Measurements from ENCODE around the gene DDX42.
A peak's percentile ranks its signal among the peaks of the same experiment; 100 is the strongest.
"Not testable (repeated sequence)": the region's sequence is repeated elsewhere in the genome, so short reads cannot be mapped to it uniquely, and the experiment has no call there.

The DDX42 gene

DNA sequence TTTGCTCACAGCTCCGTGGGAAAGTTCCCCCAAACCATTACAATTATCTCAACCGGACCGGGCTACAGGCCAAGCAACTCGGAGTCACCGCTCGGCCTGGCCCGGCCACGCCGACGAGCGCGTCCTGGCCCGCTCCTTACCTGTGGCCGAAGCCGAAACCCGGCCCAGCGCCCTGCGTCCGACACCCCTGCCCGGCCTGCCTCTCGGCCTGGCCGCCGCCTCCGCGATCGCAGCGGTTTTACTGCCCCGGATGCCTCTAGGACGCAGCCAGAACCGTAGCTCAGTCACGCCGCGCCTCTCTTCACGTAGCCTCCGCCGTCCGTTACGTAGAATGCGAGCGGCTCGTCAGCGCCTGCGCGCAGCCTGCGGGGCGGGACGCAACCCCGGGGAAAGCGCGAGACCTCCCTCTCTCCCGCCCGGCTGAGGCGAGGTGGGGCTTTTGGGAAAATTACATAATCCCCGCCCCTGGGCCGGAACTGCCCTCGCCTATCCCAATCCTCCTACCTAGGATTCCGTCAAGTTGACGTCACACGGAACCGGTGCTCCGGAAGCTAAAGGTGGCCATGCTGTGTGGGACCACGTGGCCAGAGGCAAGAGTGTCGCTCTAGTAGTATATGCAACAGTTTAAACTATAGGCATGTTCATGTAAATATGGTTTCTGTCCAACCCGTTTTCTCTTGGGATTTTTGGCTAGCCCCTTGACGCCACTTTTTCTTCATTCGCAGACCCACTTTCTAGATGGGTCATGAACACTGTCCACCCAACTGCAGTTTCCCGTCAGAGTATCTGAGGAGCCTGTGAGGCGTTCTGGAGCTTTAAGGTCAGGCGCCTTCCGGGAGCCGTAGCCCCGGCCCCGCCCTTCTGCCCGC is 464 bp upstream of the DDX42 start, which contains the start of gene CCDC47:
Gene CCDC47, minus strand, starts transcription at position 326 of the 869 bp plus-strand sequence. CDS start 7,422 bp downstream, outside the sequence.
- peak within 1 kb of the TSS; percentile 75 to 99 (median 94) for H3K4me3 ChIP-seq

GRCh38 chr17:63774969-63775265 is 947 bp downstream of the DDX42 start:
- Histone ChIP-seq H3K4me3 (peak overlapping the region; percentile 75 to 99 (median 94)), H3K27ac (peak overlapping the region in 18 of 21 experiments; percentile 33 to 99 (median 96))

More for the DNA sequence above, 464 bp upstream of the DDX42 start, which contains the start of gene CCDC47:
- peak within 1 kb of the TSS; percentile 74 to 99 (median 96) for H3K27ac ChIP-seq

DNA sequence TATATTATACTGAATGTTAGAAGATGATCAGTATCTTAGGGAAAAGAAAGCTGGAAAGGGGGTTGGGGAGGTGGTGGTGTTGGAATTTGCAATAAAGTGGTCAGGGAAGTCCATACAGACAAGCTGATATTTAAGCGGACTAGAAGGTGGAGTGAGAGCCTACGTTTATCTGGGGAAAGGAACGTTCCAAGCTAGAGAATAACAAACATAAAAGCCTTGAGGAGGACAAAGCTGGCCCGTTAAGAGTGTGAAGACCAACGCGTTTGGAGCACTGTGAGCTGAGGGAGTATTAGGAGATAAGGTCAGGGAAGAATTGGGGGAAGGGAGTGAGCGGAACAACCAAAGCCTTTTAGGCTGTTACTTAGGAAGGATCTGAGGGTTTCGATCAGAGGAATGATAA is 1.4 kb downstream of the DDX42 start:
- Histone ChIP-seq H3K27ac (peak overlapping the region in 15 of 21 experiments; percentile 33 to 98 (median 95)), H3K4me3 (peak overlapping the region; percentile 75 to 99 (median 94))

DNA sequence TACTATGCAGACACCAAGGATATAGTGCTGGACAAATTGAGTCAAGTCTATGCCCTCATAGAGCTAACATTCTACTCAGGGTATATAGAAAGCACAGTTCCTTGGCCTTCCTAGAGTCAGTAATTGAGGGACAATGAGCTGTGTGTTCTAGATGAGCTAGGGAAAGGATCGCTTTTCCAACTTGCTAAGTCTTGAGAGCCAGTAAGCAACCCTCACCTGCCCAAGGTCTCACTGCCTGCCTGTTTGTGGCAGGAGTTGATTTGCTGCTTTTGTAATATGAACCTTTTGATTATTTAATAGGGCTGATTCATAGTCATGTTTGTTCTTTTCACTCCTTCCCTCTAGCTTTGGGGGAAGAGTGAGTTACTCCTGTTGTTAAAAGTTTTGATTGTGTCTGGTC is 6.5 kb downstream of the DDX42 start:
- H3K27ac ChIP-seq: peak overlapping the region in 6 of 21 experiments; percentile 17 to 37 (median 28)
- H3K4me3 ChIP-seq: no peak overlapping the region

DNA sequence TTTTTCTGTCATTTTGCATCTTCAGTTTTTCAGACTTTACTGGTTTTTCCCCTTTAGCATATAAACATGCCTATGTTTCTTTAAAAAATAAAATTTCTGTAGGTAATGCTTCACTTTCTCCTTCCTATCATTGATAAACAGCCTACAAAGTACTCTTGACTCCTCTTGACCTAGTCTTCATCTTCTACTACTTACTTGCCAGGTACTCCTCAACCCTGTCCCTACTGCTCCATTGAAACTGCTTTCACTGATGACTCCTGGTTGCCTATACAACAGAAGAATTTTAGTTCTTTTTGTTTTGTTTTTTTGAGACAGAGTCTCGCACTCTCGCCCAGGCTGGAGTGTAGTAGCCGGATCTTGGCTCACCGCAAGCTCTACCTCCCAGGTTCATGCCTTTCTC is 7.0 kb downstream of the DDX42 start:
- no peak overlapping the region for H3K4me3 ChIP-seq
- peak overlapping the region in 5 of 21 experiments; percentile 22 to 60 (median 29) for H3K27ac ChIP-seq

GRCh38 chr17:63783522-63783921 is 9.6 kb downstream of the DDX42 start:
- H3K27ac ChIP-seq: no peak overlapping the region
- no peak overlapping the region for H3K4me3 ChIP-seq

GRCh38 chr17:63785556-63785955 is 11.6 kb downstream of the DDX42 start:
- Histone ChIP-seq H3K27ac (peak overlapping the region in 1 of 21 experiments; percentile 19), H3K4me3 (no peak overlapping the region)

- Histone ChIP-seq H3K27ac (peak overlapping the region in 1 of 21 experiments; percentile 19), H3K4me3 (no peak overlapping the region)
Observed at GRCh38 chr17:63786117-63786516, 12.1 kb downstream of the DDX42 start.

GRCh38 chr17:63786971-63787711 is 13.2 kb downstream of the DDX42 start:
- Histone ChIP-seq H3K27ac (no peak overlapping the region), H3K4me3 (no peak overlapping the region)

- Histone ChIP-seq H3K27ac (no peak overlapping the region), H3K4me3 (no peak overlapping the region)
Observed at GRCh38 chr17:63790057-63790456, 16.1 kb downstream of the DDX42 start.

GRCh38 chr17:63792055-63792729 is 18.2 kb downstream of the DDX42 start:
- no peak overlapping the region for H3K4me3 ChIP-seq
- H3K27ac ChIP-seq: no peak overlapping the region

DNA sequence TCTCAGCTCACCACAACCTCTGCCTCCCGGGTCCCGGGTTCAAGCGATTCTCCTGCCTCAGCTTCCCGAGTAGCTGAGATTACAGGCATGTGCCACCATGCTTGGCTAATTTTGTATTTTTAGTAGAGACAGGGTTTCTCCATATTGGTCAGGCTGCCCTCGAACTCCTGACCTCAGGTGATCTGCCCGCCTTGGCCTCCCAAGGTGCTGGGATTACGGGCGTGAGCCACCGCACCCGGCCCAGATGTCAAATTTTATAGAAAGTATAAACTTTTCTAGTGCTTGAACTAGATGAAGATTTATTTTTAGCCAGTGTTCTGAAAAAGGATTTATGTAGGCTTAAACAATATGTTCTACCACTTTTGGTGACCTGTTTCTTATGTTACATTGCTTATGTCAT is 22.4 kb downstream of the DDX42 start:
- H3K27ac ChIP-seq: not testable (repeated sequence)

GRCh38 chr17:63798572-63799106 is 24.7 kb downstream of the DDX42 start:
- no peak overlapping the region for H3K27ac ChIP-seq
- no peak overlapping the region for H3K4me3 ChIP-seq

More for the DNA sequence above, 22.4 kb downstream of the DDX42 start:
- not testable (repeated sequence) for H3K4me3 ChIP-seq

DNA sequence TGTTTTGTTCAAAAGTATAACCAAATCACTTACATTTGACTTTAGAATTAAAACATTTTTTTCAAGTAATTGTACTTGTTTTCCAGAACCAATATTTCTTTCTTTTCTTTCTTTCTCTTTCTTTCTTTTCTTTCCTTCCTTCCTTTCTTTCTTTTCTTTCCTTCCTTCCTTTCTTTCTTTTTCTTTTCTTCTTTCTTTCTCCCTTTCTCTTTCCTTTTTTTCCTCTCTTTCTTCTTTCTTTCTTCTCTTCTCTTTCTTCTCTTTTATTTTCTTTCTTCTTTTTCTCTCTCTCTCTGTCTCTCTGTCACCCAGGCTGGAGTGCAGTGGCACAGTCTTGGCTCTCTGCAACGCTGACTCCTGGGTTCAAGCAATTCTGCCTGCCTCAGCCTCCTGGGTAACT is 26.8 kb downstream of the DDX42 start:
- H3K4me3 ChIP-seq: no peak overlapping the region
- H3K27ac ChIP-seq: no peak overlapping the region

- H3K4me3 ChIP-seq: no peak overlapping the region
- no peak overlapping the region for H3K27ac ChIP-seq
Observed at GRCh38 chr17:63804328-63804727, 30.4 kb downstream of the DDX42 start.

DNA sequence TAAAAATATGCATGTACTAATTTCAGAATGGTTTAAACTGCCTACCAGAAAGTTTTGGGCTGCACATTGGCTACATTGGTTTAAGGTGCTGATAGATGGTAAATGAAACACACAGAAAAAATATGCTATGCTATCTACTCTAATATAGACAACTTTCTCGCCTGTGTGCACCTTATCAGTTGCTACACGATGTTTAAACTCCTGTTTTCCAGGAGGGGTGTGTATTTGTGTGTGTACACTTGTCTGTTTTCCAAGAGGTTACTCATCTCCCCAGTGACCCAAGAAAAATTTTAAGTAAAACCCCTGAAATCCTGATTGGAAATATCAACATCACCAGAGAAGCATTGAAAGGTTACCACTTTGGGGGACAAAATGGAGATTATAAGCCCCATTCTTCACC is 31.6 kb downstream of the DDX42 start:
- no peak overlapping the region for H3K4me3 ChIP-seq
- H3K27ac ChIP-seq: no peak overlapping the region

DNA sequence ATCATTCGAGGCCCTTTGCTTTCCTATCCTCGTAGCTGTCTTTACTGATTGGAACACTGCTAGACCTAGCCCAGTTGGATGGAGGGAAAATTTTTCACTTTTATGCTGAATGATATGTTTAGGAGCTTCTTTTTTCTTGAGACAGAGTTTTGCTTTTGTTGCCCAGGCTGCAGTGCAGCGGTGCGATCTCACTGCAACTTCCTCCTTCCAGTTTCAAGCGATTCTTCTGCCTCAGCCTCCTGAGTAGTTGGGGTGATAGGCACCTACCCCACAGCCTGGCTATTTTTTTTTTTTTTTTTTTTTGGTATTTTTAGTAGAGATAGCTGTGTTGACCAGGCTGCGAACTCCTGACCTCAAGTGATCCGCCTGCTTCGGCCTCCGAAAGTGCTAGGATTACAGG is 36.0 kb downstream of the DDX42 start:
- no peak overlapping the region for H3K27ac ChIP-seq
- no peak overlapping the region for H3K4me3 ChIP-seq

DNA sequence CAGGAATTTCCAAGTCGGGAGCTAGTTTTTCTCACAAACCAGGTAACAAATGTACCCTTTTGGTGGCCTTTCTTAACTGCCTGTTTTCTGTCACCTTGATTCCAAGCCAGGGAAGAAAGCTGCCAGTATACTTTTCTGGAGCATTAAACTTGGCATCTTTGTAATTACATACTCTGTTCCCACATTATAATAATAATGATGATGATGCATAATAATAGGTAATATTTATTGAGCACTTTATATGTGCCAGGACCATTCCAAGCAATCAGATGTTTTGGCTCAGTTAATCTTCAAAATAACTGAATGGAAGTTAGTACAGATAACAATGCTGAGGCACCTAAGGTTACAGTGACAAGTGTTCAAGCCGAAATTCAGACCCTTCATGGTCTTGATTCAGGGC is 42.2 kb downstream of the DDX42 start:
- Histone ChIP-seq H3K27ac (no peak overlapping the region), H3K4me3 (no peak overlapping the region)

- H3K27ac ChIP-seq: no peak overlapping the region
- H3K4me3 ChIP-seq: no peak overlapping the region
Observed at GRCh38 chr17:63816669-63817068, 42.7 kb downstream of the DDX42 start.

Data from skin epidermis (tissue), 12 donors.